GM21529 (cell line): ENCODE measurements around the gene TAGLN3.
"Not testable (repeated sequence)": the region's sequence is repeated elsewhere in the genome, so short reads cannot be mapped to it uniquely, and the experiment has no call there.

ENCODE experiments used
- ATAC-seq: cut with Tn5 transposase; IDR thresholded peaks from one replicate; pipeline ENCODE4 v1.9.1; 2021; ENCODE audit not compliant: unreplicated experiment

The TAGLN3 gene

GRCh38 chr3:112007633-112008032 is 8.9 kb downstream of the TAGLN3 start:
- no peak for ATAC-seq

GRCh38 chr3:112009670-112010069 is 10.9 kb downstream of the TAGLN3 start:
- ATAC-seq: no peak

- no peak for ATAC-seq
Observed at GRCh38 chr3:112010636-112011035, 11.9 kb downstream of the TAGLN3 start.

GRCh38 chr3:112011376-112011940 is 12.7 kb downstream of the TAGLN3 start:
- no peak for ATAC-seq

- ATAC-seq: no peak
Observed at GRCh38 chr3:112012205-112012992, 13.7 kb downstream of the TAGLN3 start.

- ATAC-seq: peak; percentile 87
Observed at GRCh38 chr3:112013058-112013783, 14.5 kb downstream of the TAGLN3 start.

GRCh38 chr3:112013784-112014143 is 15.0 kb downstream of the TAGLN3 start:
- ATAC-seq: peak; percentile 26

- ATAC-seq: no peak
Observed at GRCh38 chr3:112017091-112017490, 18.4 kb downstream of the TAGLN3 start.

- ATAC-seq: no peak
Observed at GRCh38 chr3:112018712-112019111, 20.0 kb downstream of the TAGLN3 start.

- no peak for ATAC-seq
Observed at GRCh38 chr3:112019716-112020115, 21.0 kb downstream of the TAGLN3 start.

- ATAC-seq: no peak
Observed at GRCh38 chr3:112020674-112021085, 22.0 kb downstream of the TAGLN3 start.

GRCh38 chr3:112027142-112027541 is 28.4 kb downstream of the TAGLN3 start:
- no peak for ATAC-seq

- ATAC-seq: no peak
Observed at GRCh38 chr3:112027826-112028225, 29.1 kb downstream of the TAGLN3 start.

GRCh38 chr3:112030901-112031300 is 32.2 kb downstream of the TAGLN3 start:
- no peak for ATAC-seq

- ATAC-seq: no peak
Observed at GRCh38 chr3:112032098-112032731, 33.5 kb downstream of the TAGLN3 start.

- no peak for ATAC-seq
Observed at GRCh38 chr3:112034436-112034835, 35.7 kb downstream of the TAGLN3 start, which contains the start of gene TMPRSS7. TMPRSS7 (plus strand) TSS chr3:112034736; CDS start chr3:112034846, 110 bp downstream.

GRCh38 chr3:112035241-112035640 is 36.5 kb downstream of the TAGLN3 start:
- ATAC-seq: no peak

- not testable (repeated sequence) for ATAC-seq
Observed at GRCh38 chr3:112037194-112037593, 38.5 kb downstream of the TAGLN3 start.

- ATAC-seq: peak; percentile 63
Observed at GRCh38 chr3:112038863-112039262, 40.1 kb downstream of the TAGLN3 start.

GRCh38 chr3:112041321-112041720 is 42.6 kb downstream of the TAGLN3 start:
- no peak for ATAC-seq

- ATAC-seq: no peak
Observed at GRCh38 chr3:112042842-112043280, 44.1 kb downstream of the TAGLN3 start.
